PC-3 (cell line): Measurements from ENCODE around the gene ELANE. TPM values are rescaled to one million over a fixed set of nuclear protein-coding genes. Genes with fewer than 3 reads are reported as not detected.

Source experiments
- ATAC-seq: fragments of 200-7000 bp; cut with Tn5 transposase; 2 replicates; pipeline ENCODE4 v1.9.1; 2020; ENCODE audit warnings: mild to moderate bottlenecking, moderate library complexity
- BruUV-seq: library from RNA; stranded (reverse); fragments of 400-500 nt; replicated peaks from 2 replicates; lab custom pipeline; 2021; lab: Mats Ljungman, UMichigan
- CTCF ChIA-PET: fragments of 300-600 bp; sonication (Branson Sonifier 250); formaldehyde crosslinking; loops from one replicate; lab custom pipeline; 2022; ENCODE audit warnings: antibody characterized with exemption; lab: Charles Lee
- POLR2A ChIA-PET: fragments of 300-600 bp; sonication (Branson Sonifier 250); formaldehyde crosslinking; loops from one replicate; lab custom pipeline; 2022; ENCODE audit warnings: antibody characterized with exemption; ENCODE audit not compliant: unreplicated experiment; lab: Charles Lee
- DNase-seq: peaks from one replicate; pipeline ENCODE4 v3.0.0-alpha.2; 2015
- H2AFZ ChIP-seq: fragments of 300-600 bp; sonication (generic); 2 replicates; pipeline ENCODE4 v1.6.0; 2016; ENCODE audit warnings: antibody characterized with exemption, low read length
- H3F3A ChIP-seq: fragments of 300-600 bp; sonication (generic); one replicate; pipeline ENCODE4 v1.6.0; 2017; ENCODE audit warnings: antibody characterized with exemption, low read length, control low read depth, mild to moderate bottlenecking; ENCODE audit not compliant: unreplicated experiment
- H3K27ac ChIP-seq: fragments of 300-600 bp; sonication (generic); 2 replicates; pipeline ENCODE4 v1.5.1; 2016; ENCODE audit warnings: mild to moderate bottlenecking, low read length
- H3K27me3 ChIP-seq: fragments of 300-600 bp; sonication (generic); 2 replicates; pipeline ENCODE4 v1.6.1; 2016; ENCODE audit warnings: low read length, mixed read lengths
- H3K36me3 ChIP-seq: fragments of 300-600 bp; sonication (generic); 2 replicates; pipeline ENCODE4 v1.6.1; 2016; ENCODE audit warnings: low read depth, mixed run types, low read length, mixed read lengths
- H3K4me1 ChIP-seq: fragments of 300-600 bp; sonication (generic); 2 replicates; pipeline ENCODE4 v1.5.1; 2016; ENCODE audit warnings: low read length; ENCODE audit not compliant: insufficient read depth
- H3K4me2 ChIP-seq: fragments of 300-600 bp; sonication (generic); 2 replicates; pipeline ENCODE4 v1.6.0; 2016; ENCODE audit warnings: low read length
- H3K4me3 ChIP-seq: fragments of 300-600 bp; sonication (generic); 2 replicates; pipeline ENCODE4 v1.5.1; 2016; ENCODE audit warnings: mild to moderate bottlenecking, low read length, mixed read lengths
- H3K79me2 ChIP-seq: fragments of 300-600 bp; sonication (generic); 2 replicates; pipeline ENCODE4 v1.6.1; 2017; ENCODE audit warnings: low read length, mixed read lengths
- H3K9ac ChIP-seq: fragments of 300-600 bp; sonication (generic); 2 replicates; pipeline ENCODE4 v1.6.0; 2016; ENCODE audit warnings: mild to moderate bottlenecking, low read length
- H3K9me2 ChIP-seq: fragments of 300-600 bp; sonication (generic); replicated peaks from 2 replicates; pipeline ENCODE4 v1.6.1; 2016; ENCODE audit warnings: mixed run types, low read length, mixed read lengths
- H3K9me3 ChIP-seq: fragments of 300-600 bp; sonication (generic); 2 replicates; pipeline ENCODE4 v1.6.1; 2016; ENCODE audit warnings: low read length, mixed read lengths
- H4K20me1 ChIP-seq: fragments of 300-600 bp; sonication (generic); 2 replicates; pipeline ENCODE4 v1.6.1; 2016; ENCODE audit warnings: low read length, mixed read lengths
- CTCF ChIP-seq: fragments of 300-600 bp; sonication (generic); conservative IDR thresholded peaks from 2 replicates; pipeline ENCODE4 v1.5.1; 2017; ENCODE audit warnings: antibody characterized with exemption, low read depth, mild to moderate bottlenecking, low read length
- EZH2 ChIP-seq: fragments of 300-600 bp; sonication (generic); IDR thresholded peaks from one replicate; pipeline ENCODE4 v1.6.1; 2017; ENCODE audit warnings: antibody characterized with exemption, mild to moderate bottlenecking, low read length; ENCODE audit not compliant: unreplicated experiment
- EZH2phosphoT487 ChIP-seq: fragments of 300-600 bp; sonication (generic); IDR thresholded peaks from 2 replicates; pipeline ENCODE4 v1.6.1; 2018; ENCODE audit warnings: mild to moderate bottlenecking, antibody characterized with exemption, low read length, borderline replicate concordance
- intact Hi-C: fragments of 100-400 bp; cut with micrococcal nuclease; formaldehyde crosslinking; loops from 2 replicates; pipeline ENCODE4 v1.9.0; 2023
- total RNA-seq: library from RNA; depleted of rRNA; stranded (reverse); fragments of >200 nt; gene quantifications from 2 replicates; pipeline ENCODE4 v1.2.3, GENCODE V29; 2014

The ELANE gene
- total RNA-seq, 1 experiment from 2014 or later = not detected

- Histone ChIP-seq H4K20me1 (no peaks in the 10 kb centered on the region), H3K27ac (no peak overlapping the region), H3K36me3 (no peaks in the 10 kb centered on the region), H3K4me1 (no peaks in the 10 kb centered on the region), H3K4me3 (no peak overlapping the region), H3K9me2 (no peaks in the 10 kb centered on the region), H3K4me2 (no peak overlapping the region), H3F3A (no peaks in the 10 kb centered on the region), H3K9ac (no peak overlapping the region), H2AFZ (no peak overlapping the region), H3K9me3 (no peaks in the 10 kb centered on the region), H3K27me3 (no peaks in the 10 kb centered on the region), H3K79me2 (no peaks in the 10 kb centered on the region)
- CTCF ChIA-PET = no interaction called here
- TF ChIP-seq EZH2phosphoT487 (no peak), EZH2 (no peak), CTCF (no peak)
- no peak for DNase-seq
- ATAC-seq = no peak
- intact Hi-C loops = no loop called here
- POLR2A ChIA-PET = no interaction called here
- BruUV-seq = no TSS peak
Observed at GRCh38 chr19:855142-855541, 3.0 kb downstream of the ELANE start.

GRCh38 chr19:855566-856120 is 3.5 kb downstream of the ELANE start:
- H3K27ac ChIP-seq = no peak overlapping the region
- no peaks in the 10 kb centered on the region for H3K79me2 ChIP-seq
- intact Hi-C loops = no loop called here
- TF ChIP-seq EZH2phosphoT487 (no peak), EZH2 (no peak), CTCF (no peak)
- no peak overlapping the region for H3K9ac ChIP-seq
- BruUV-seq = no TSS peak
- no peak overlapping the region for H2AFZ ChIP-seq
- no peak overlapping the region for H3K4me3 ChIP-seq
- no peaks in the 10 kb centered on the region for H3K9me3 ChIP-seq
- H4K20me1 ChIP-seq = no peaks in the 10 kb centered on the region
- H3K4me1 ChIP-seq = no peaks in the 10 kb centered on the region
- POLR2A ChIA-PET = no interaction called here
- CTCF ChIA-PET = no interaction called here
- no peaks in the 10 kb centered on the region for H3K36me3 ChIP-seq
- H3K27me3 ChIP-seq = no peaks in the 10 kb centered on the region
- H3K9me2 ChIP-seq = no peaks in the 10 kb centered on the region
- DNase-seq = no peak
- H3K4me2 ChIP-seq = no peak overlapping the region
- no peaks in the 10 kb centered on the region for H3F3A ChIP-seq
- no peak for ATAC-seq

GRCh38 chr19:858284-858683 is 6.2 kb downstream of the ELANE start:
- CTCF ChIA-PET = no interaction called here

More at GRCh38 chr19:858284-858683, 6.2 kb downstream of the ELANE start:
- no peak overlapping the region for H3K9ac ChIP-seq
- H3K9me2 ChIP-seq = no peaks in the 10 kb centered on the region
- no peak for ATAC-seq
- H3K79me2 ChIP-seq = no peaks in the 10 kb centered on the region
- POLR2A ChIA-PET = no interaction called here
- no peaks in the 10 kb centered on the region for H3K9me3 ChIP-seq
- intact Hi-C loops = no loop called here
- H3K27ac ChIP-seq = no peak overlapping the region
- no peaks in the 10 kb centered on the region for H3K4me1 ChIP-seq
- H3K4me3 ChIP-seq = no peak overlapping the region
- TF ChIP-seq CTCF = no peak
- TF ChIP-seq EZH2phosphoT487 = no peak
- TF ChIP-seq EZH2 = no peak
- no peak for DNase-seq
- no peaks in the 10 kb centered on the region for H3K36me3 ChIP-seq
- no peak overlapping the region for H2AFZ ChIP-seq
- no TSS peak for BruUV-seq
- no peaks in the 10 kb centered on the region for H3K27me3 ChIP-seq
- H3K4me2 ChIP-seq = no peak overlapping the region
- H3F3A ChIP-seq = no peaks in the 10 kb centered on the region
- H4K20me1 ChIP-seq = no peaks in the 10 kb centered on the region
